Vagina (tissue), 2 donors: Measurements from ENCODE around the gene CFAP100. TPM values are rescaled to one million over a fixed set of nuclear protein-coding genes. Genes with fewer than 3 reads are reported as not detected.

Source experiments
- DNase-seq, 2 donors: peaks; one replicate each; pipeline ENCODE4 v3.0.0-alpha.2; 2017; ENCODE audit errors: extremely low spot score in 2 of 2
- H3K27ac ChIP-seq: fragments of 200-600 bp; sonication (generic); one replicate; pipeline ENCODE4 v1.5.1; 2019
- H3K27me3 ChIP-seq: fragments of 200-600 bp; sonication (generic); one replicate; pipeline ENCODE4 v1.5.1; 2019
- H3K36me3 ChIP-seq, 2 donors: fragments of 200-600 bp; sonication (generic); one replicate each; pipeline ENCODE4 v1.5.1; 2017 to 2019
- H3K4me1 ChIP-seq: fragments of 200-600 bp; sonication (generic); one replicate; pipeline ENCODE4 v1.5.1; 2019
- H3K4me3 ChIP-seq, 2 donors: fragments of 200-600 bp; sonication (generic); 1 replicate in 1 of 2; 2 replicates in 1 of 2; pipeline ENCODE4 v1.5.1; 2016 to 2019
- H3K9me3 ChIP-seq: fragments of 200-600 bp; sonication (generic); one replicate; pipeline ENCODE4 v1.5.1; 2019
- POLR2A ChIP-seq, 2 donors: fragments of 450-650 bp; IDR thresholded peaks; one replicate each; pipeline ENCODE4 v1.6.1; 2017; ENCODE audit warnings: antibody characterized with exemption in 2 of 2, mild to moderate bottlenecking in 2 of 2, moderate library complexity in 2 of 2
- POLR2AphosphoS5 ChIP-seq, 2 donors: sonication (generic); formaldehyde crosslinking; IDR thresholded peaks; one replicate each; pipeline ENCODE4 v1.9.0; 2017; ENCODE audit warnings: antibody characterized with exemption in 2 of 2, mild to moderate bottlenecking in 2 of 2, low read depth in 1 of 2; ENCODE audit not compliant: insufficient read depth in 1 of 2
- intact Hi-C: fragments of 100-400 bp; cut with DNase I; formaldehyde crosslinking; loops from one replicate; pipeline ENCODE4 v1.15.1; 2023
- total RNA-seq: library from RNA; depleted of rRNA; stranded (reverse); fragments of >200 nt; gene quantifications from one replicate; pipeline ENCODE4 v1.2.3, GENCODE V29; 2016
- TF ChIP-seq, protein P1 (sequence below), 3 experiments: fragments of 450-650 bp in 2 of 3; fragments of 200-600 bp in 1 of 3; sonication (generic) in 1 of 3; IDR thresholded peaks; one replicate each; pipeline ENCODE4 v1.5.1; 2017 to 2019; ENCODE audit warnings: antibody characterized with exemption in 3 of 3, mild to moderate bottlenecking in 2 of 3, moderate library complexity in 2 of 3

The CFAP100 gene
- total RNA-seq, 1 donor from 2014 or later = not detected

GRCh38 chr3:126424751-126425150 is 30.0 kb downstream of the CFAP100 start:
- no peaks in the 10 kb centered on the region for H3K27me3 ChIP-seq
- DNase-seq = peak in 1 of 2 donors; percentile 44
- peaks cover 4% of the 10 kb centered on the region for H3K9me3 ChIP-seq
- intact Hi-C loops = no loop called here
- no peak overlapping the region for H3K27ac ChIP-seq
- no peak for TF ChIP-seq POLR2A (IDR thresholded peaks at IDR 0.05)
- no peaks in the 10 kb centered on the region for H3K4me1 ChIP-seq
- H3K36me3 ChIP-seq = peaks cover 0 to 6% of the 10 kb centered on the region in 2 donors
- no peak overlapping the region for H3K4me3 ChIP-seq

DNA sequence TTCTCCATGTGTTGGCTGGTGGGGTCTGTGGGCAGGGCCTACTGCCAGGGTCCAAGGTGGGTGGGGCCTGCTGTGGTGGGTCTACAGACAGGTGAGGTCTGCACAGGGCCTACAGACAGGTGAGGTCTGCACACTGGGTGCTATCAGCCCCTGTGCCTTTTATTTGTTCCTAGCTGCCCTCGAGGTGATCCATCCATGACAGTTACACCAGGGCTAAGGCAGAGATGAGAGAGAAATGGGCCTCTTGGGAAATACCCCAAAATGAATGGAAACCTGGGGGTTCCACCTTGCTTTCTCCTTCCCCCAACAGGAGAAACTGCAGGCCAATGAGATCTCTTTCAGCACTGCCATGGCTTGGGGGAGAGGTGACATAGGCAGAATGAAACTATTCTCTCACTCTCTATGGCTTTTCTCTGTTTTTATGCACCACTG is 36.4 kb downstream of the CFAP100 start:
- Histone ChIP-seq H3K4me1 (no peaks in the 10 kb centered on the region), H3K27me3 (no peaks in the 10 kb centered on the region), H3K27ac (no peak overlapping the region), H3K36me3 (peaks cover 0 to 11% of the 10 kb centered on the region in 2 donors), H3K9me3 (peaks cover 4% of the 10 kb centered on the region), H3K4me3 (no peak overlapping the region)
- DNase-seq = peak in 1 of 2 donors; percentile 77
- intact Hi-C loops = no loop called here
- TF ChIP-seq, protein P1, sequence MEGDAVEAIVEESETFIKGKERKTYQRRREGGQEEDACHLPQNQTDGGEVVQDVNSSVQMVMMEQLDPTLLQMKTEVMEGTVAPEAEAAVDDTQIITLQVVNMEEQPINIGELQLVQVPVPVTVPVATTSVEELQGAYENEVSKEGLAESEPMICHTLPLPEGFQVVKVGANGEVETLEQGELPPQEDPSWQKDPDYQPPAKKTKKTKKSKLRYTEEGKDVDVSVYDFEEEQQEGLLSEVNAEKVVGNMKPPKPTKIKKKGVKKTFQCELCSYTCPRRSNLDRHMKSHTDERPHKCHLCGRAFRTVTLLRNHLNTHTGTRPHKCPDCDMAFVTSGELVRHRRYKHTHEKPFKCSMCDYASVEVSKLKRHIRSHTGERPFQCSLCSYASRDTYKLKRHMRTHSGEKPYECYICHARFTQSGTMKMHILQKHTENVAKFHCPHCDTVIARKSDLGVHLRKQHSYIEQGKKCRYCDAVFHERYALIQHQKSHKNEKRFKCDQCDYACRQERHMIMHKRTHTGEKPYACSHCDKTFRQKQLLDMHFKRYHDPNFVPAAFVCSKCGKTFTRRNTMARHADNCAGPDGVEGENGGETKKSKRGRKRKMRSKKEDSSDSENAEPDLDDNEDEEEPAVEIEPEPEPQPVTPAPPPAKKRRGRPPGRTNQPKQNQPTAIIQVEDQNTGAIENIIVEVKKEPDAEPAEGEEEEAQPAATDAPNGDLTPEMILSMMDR (IDR thresholded peaks at IDR 0.05) = no peak
- no peak for TF ChIP-seq POLR2AphosphoS5 (IDR thresholded peaks at IDR 0.05; ENCODE audit: insufficient read depth in 1 of 2, low read depth in 1 of 2)

GRCh38 chr3:126432361-126433104 is 37.8 kb downstream of the CFAP100 start:
- no peaks in the 10 kb centered on the region for H3K4me1 ChIP-seq
- no peak overlapping the region for H3K27ac ChIP-seq
- DNase-seq = no peak
- no peaks in the 10 kb centered on the region for H3K27me3 ChIP-seq
- H3K4me3 ChIP-seq = no peak overlapping the region
- H3K9me3 ChIP-seq = no peaks in the 10 kb centered on the region
- intact Hi-C loops = no loop called here
- no peak for TF ChIP-seq POLR2A (IDR thresholded peaks at IDR 0.05)
- TF ChIP-seq, protein P1 (IDR thresholded peaks at IDR 0.05) = no peak
- no peak for TF ChIP-seq POLR2AphosphoS5 (IDR thresholded peaks at IDR 0.05; ENCODE audit: insufficient read depth in 1 of 2, low read depth in 1 of 2)
- peaks cover 0 to 18% of the 10 kb centered on the region in 2 donors for H3K36me3 ChIP-seq

DNA sequence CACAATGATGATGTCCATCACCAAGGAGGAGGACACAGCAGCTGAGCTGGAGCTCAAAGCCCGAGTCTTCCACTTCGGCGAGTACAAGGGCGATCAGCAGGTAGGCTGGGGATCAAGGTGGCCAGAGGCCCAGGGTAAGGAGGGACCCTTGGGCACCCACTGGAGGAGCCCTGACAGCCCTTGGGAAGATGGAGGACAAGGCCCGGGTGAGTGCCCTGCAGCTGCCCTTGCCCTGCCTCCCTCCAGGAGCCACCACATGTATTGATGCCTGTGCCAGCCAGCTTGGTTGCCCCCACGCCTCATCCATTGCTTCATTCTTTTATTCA is 38.4 kb downstream of the CFAP100 start:
- intact Hi-C loops = no loop called here
- Histone ChIP-seq H3K27ac (no peak overlapping the region), H3K27me3 (no peaks in the 10 kb centered on the region), H3K4me1 (no peaks in the 10 kb centered on the region), H3K4me3 (no peak overlapping the region), H3K36me3 (peaks cover 0 to 18% of the 10 kb centered on the region in 2 donors), H3K9me3 (no peaks in the 10 kb centered on the region)
- DNase-seq = peak in 1 of 2 donors; percentile 71
- TF ChIP-seq POLR2AphosphoS5 (IDR thresholded peaks at IDR 0.05; ENCODE audit: insufficient read depth in 1 of 2, low read depth in 1 of 2) (no peak), POLR2A (IDR thresholded peaks at IDR 0.05) (no peak)
- TF ChIP-seq, protein P1 (IDR thresholded peaks at IDR 0.05) = no peak

GRCh38 chr3:126433496-126434263 is 39.0 kb downstream of the CFAP100 start:
- no peaks in the 10 kb centered on the region for H3K4me1 ChIP-seq
- H3K9me3 ChIP-seq = no peaks in the 10 kb centered on the region
- TF ChIP-seq POLR2AphosphoS5 (IDR thresholded peaks at IDR 0.05; ENCODE audit: insufficient read depth in 1 of 2, low read depth in 1 of 2) = no peak
- TF ChIP-seq POLR2A (IDR thresholded peaks at IDR 0.05) = no peak
- TF ChIP-seq, protein P1 (IDR thresholded peaks at IDR 0.05) = no peak
- peaks cover 0 to 18% of the 10 kb centered on the region in 2 donors for H3K36me3 ChIP-seq
- intact Hi-C loops = no loop called here
- DNase-seq = peak in 1 of 2 donors; percentile 94
- no peak overlapping the region for H3K4me3 ChIP-seq
- no peaks in the 10 kb centered on the region for H3K27me3 ChIP-seq
- H3K27ac ChIP-seq = no peak overlapping the region
